ENCODE results near the gene HOXC9.
A peak's percentile ranks its signal among the peaks of the same experiment; 100 is the strongest.

HOXC9 gene

GRCh38 chr12:53963434-53964314 lies 36.3 kb upstream of the HOXC9 start:
- peak; percentile 50 for DNase-seq

GRCh38 chr12:53964315-53964713 lies 35.6 kb upstream of the HOXC9 start:
- no peak for DNase-seq

- DNase-seq, result peak; percentile 81
These were observed 34.5 kb upstream of the HOXC9 start for GRCh38 chr12:53965281-53966084.

GRCh38 chr12:53966085-53966384 lies 33.9 kb upstream of the HOXC9 start:
- DNase-seq, result no peak

- peak; percentile 54 for DNase-seq
These were observed 33.4 kb upstream of the HOXC9 start for GRCh38 chr12:53966385-53967133.

- DNase-seq, result peak; percentile 71
These were observed 32.5 kb upstream of the HOXC9 start for GRCh38 chr12:53967421-53967925.

- DNase-seq, result peak; percentile 59
These were observed 31.5 kb upstream of the HOXC9 start for GRCh38 chr12:53968214-53969127.

GRCh38 chr12:53969588-53970259 lies 30.2 kb upstream of the HOXC9 start:
- no peak for DNase-seq

GRCh38 chr12:53970451-53970850 lies 29.5 kb upstream of the HOXC9 start:
- no peak for DNase-seq

- DNase-seq, result no peak
These were observed 28.8 kb upstream of the HOXC9 start for GRCh38 chr12:53971129-53971528.

GRCh38 chr12:53971686-53972085 lies 28.3 kb upstream of the HOXC9 start:
- no peak for DNase-seq

GRCh38 chr12:53972152-53972702 lies 27.7 kb upstream of the HOXC9 start:
- peak; percentile 64 for DNase-seq

GRCh38 chr12:53972722-53973235 lies 27.2 kb upstream of the HOXC9 start, which contains the start of gene HOXC11:
TSS of gene HOXC11 (plus strand) at chr12:53973126. CDS start at chr12:53973242, 116 bp downstream.
- peak; percentile 41 for DNase-seq

GRCh38 chr12:53973236-53974042 lies 26.5 kb upstream of the HOXC9 start:
- peak; percentile 63 for DNase-seq

- peak; percentile 79 for DNase-seq
These were observed 25.6 kb upstream of the HOXC9 start, which contains the start of gene HOTAIR for GRCh38 chr12:53974084-53975063. TSS of gene HOTAIR (minus strand) at chr12:53974954.

GRCh38 chr12:53975064-53975471 lies 24.9 kb upstream of the HOXC9 start:
- DNase-seq, result no peak

- no peak for DNase-seq
These were observed 24.3 kb upstream of the HOXC9 start for GRCh38 chr12:53975479-53976152.
